KBM-7 (cell line): Measurements from ENCODE around the gene APOL4.
"Not testable (repeated sequence)": the region's sequence is repeated elsewhere in the genome, so short reads cannot be mapped to it uniquely, and the experiment has no call there.

Experiments used
- DNase-seq: peaks from one replicate; pipeline ENCODE4 v3.0.0-alpha.2; 2015
- in situ Hi-C: fragments of 300-500 bp; cut with MboI; formaldehyde crosslinking; loops from 2 replicates; pipeline ENCODE4 v1.14.3; 2020; ENCODE audit warnings: low sequenced_read_pairs, low pct_unique_long_range_greater_than_20kb, mixed read lengths

APOL4 gene

DNA sequence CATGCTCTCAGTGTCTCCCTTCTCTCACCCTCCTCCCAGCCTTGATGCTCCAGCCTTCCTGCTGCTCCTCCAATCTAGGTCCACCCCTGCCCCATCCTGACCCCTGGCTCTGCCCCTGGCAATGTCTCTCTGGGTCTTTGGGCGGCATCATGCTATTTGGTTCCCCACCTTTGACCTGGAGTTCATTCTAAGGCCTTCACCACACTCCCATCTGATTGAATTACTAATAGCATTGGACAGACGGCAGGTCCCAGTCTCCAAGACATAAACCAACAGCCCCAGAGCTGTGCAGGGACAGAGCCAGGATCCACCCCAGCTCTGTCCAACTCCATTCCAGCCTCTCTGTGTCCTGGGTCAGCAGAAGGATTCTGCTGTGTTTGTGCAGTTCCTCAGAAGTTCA is 7.2 kb downstream of the APOL4 start:
- in situ Hi-C loops: loop anchor here (25.0 kb wide), 1 partner anchor 293 kb away; the partner anchor contains the start of gene TXN2
- no peak for DNase-seq

DNA sequence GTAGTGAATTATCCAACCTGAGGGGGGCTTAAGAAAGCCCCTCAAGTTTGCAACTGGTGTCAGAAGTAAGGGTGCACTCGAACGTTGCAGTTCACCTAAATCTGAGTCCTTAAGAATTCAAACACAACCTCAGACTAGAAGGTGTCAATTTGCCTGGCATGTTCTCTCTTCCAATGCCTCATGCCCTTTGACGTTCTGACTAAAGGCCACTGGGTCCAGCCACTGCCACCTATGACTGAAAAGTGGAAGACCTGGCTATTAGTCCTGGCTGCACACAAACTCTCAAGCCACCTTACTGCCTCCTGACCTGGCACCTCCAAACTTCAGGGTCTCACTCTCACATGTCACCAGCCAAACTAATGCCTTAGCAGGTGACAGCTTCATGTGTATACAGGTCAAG is 8.0 kb downstream of the APOL4 start:
- in situ Hi-C loops: loop anchor here (25.0 kb wide), 1 partner anchor 294 kb away; the partner anchor contains the start of gene TXN2
- no peak for DNase-seq

DNA sequence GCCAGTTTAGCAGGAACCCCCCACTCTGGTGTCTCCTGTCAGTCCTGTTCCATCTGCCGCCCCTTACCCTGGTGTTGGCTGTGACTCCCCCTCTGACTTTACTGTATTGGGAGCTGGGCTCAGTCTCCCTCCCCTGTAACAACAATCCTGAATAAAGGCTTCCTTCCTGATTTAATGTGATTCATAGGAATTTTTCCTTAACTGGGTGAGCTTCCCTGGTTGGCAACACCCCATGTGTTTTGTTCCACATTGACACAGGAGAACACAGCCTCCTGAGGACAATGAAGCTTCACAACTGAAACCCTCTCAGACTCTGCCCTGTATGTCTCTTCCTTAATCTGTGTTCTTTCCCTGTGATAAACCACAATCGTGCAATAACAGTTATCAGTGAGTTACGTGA is 8.4 kb downstream of the APOL4 start:
- DNase-seq: no peak
- in situ Hi-C loops: loop anchor here (25.0 kb wide), 1 partner anchor 294 kb away; the partner anchor contains the start of gene TXN2

DNA sequence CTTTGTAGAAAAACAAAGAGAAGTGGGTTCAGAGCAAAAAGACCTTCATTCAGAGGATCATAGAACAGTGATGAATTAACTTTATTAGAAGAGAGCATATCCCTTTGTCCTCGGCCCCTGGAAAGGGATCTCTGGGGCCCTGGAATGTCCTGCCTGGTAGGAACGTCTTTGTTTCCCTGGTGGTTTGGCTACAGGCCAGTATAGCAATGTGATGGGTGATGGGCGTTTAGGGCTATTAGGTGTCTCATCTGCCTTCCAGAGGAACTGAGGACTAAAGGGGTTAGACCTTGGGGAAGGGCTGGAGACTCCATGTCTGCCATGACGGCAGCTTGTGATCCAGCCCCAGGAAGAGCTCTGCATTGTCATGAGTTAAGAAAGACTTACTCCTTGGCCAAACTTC is 9.1 kb downstream of the APOL4 start:
- in situ Hi-C loops: loop anchor here (25.0 kb wide), 1 partner anchor 295 kb away; the partner anchor contains the start of gene TXN2
- DNase-seq: no peak

DNA sequence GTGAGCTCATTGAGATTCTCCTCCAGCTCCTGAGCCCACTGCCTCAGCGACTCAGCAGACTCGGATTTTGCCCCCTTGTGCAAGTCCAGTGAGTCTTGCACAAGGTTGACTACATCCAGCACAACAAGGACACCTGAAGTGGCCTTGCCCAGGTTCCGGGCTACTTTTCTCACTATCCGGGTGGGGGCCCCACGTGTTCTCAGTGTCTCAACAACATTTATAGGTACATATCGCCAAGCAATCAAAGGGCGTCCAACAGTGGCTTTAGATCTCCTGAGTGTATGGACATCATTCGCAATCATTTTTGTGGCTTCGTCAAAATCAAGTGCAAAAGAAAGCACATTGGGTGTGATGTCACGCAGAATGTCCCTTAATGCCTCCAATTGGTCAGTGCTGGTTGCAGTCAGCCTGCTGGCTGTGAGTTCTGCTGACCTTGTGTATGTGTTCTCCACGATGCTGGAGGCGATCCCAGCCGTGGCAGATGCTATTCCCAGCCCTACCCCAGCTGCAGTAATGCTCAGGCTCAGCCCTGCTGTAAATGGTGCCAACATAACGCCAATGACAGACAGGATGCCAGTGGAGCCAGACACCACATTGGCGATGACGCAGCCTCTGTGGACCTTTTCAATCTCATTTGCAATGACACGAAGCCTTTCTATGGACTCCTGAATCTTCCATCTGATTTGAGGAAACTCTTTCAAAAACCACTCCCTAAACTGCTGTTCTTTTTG is 10.3 kb downstream of the APOL4 start:
- in situ Hi-C loops: loop anchor here (25.0 kb wide), 1 partner anchor 296 kb away; the partner anchor contains the start of gene TXN2
- no peak for DNase-seq

DNA sequence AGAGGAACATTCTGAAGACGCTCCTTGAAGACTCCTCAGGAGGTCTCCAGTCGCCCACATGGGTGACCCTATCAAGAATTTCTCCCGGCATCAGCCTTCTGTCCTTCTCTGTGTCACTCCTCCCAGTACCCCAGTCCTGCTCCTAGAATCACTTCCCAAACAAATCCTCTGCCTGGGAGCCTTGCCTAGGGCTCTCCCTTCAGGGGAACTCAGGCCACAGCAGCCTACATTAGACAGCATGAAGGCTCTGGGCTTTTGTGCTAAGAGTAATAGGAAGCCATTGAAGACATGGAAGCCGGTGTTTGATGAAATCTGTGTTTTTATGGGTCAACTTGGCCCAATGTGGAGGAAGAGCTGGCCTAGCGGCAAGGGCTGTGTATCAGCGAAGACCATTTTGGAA is 13.7 kb downstream of the APOL4 start:
- DNase-seq: not testable (repeated sequence)
- in situ Hi-C loops: loop anchor here (25.0 kb wide), 1 partner anchor 299 kb away; the partner anchor contains the start of gene TXN2

DNA sequence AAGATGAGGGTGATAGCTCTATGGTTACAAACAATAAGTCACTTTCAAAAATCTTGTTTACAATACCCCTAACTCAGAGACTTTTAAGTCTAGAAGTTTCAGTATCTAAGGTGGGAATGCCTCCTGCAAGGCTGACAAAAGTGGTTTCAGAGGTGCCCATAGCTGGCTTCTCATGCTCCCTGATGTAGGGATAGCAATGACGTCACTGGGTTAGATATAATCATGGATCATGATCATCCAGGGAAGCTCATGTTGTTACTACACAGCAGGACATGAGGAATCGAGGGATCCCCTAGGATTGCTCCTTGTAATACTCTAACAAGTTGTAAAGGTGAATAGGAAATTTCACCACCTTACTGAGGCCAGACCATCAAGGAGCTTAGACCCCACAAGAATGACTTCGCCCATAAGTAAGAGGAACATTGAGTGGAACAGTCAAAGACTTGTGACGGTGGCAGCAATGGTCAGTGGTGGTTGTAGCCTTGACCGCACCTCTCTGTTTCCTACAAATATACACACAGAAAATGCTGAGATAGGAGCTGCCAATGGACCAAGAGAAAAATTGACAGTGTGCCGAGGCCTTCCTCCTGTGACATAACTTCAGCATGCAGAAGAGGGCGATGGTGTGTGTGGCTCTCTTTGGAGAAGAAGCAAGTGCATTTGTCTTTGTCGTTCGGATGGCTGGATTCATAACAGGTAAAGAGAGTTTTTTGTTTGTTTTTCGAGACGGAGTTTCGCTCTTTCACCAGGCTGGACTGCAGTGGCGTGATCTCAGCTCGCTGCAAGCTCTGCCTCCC is 15.6 kb downstream of the APOL4 start:
- in situ Hi-C loops: loop anchor here (25.0 kb wide), 1 partner anchor 301 kb away; the partner anchor contains the start of gene TXN2
- DNase-seq: no peak

DNA sequence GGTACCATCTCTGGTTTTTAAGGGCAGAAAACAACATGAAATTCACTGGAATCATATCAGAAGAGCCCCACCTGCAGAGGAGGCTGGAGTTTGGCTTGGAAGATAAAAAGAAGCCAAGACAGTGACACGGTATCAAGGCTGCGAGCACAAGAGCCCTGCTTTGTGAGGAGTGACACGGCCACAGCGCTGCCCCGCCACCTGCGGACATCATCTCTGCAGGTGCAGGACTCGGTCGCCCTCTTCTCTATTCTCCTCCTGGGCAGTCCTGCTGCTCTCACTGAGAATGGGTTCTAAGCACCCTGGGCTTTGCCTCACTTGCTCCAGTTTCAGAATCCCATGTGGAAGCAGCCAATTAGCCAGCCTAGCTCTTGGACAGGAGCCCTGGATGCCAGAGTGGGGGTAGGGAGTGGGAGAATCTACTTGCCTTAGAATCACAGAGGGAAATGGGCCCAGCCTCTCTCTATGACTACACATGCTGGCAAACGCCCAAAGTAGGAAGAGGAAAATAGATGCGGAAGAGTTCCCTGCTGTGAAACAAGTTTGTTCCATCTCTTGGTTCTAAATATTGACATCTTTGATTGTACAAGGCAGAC is 17.1 kb downstream of the APOL4 start:
- in situ Hi-C loops: loop anchor here (25.0 kb wide), 1 partner anchor 303 kb away; the partner anchor contains the start of gene TXN2
- DNase-seq: no peak

DNA sequence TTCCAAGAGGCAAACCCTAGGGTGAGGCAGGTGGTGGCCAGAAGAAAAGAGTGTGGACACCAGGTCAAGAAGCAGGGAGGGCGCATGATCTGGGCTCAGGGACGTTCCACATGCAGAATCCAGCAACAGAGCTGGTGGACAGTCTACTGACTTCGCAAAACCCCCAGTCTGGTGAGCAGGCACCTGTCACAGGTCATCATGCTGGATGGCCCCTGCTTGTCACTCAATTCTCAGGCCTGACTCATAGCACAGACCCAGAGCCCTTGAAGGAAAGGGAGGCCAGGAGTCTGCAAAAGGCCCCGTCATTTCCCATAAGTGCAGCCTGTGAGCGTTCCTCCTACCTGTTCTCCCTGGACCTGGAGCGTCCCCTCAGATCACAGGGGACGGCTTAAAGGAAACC is 18.2 kb downstream of the APOL4 start:
- in situ Hi-C loops: loop anchor here (25.0 kb wide), 1 partner anchor 304 kb away; the partner anchor contains the start of gene TXN2
- no peak for DNase-seq

DNA sequence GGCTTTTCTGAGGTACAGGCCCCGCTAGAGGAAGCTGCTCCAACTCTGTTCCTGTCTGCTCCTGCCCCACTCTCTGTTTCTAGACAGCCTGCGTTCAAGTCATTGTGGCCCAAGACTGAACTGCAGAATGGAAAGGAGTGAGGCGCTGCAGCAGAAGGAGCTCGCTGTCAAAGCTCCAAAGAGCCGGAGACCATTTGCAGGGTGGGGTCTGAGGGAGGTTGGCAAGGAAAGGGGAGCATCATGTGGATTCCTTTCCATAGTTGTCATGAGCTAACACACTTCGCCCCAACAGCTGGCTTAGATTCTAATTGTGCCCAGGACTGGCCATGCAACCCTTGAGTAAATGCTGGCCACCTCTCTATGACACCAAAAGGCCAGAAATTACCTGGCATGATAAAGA is 18.8 kb downstream of the APOL4 start:
- in situ Hi-C loops: loop anchor here (25.0 kb wide), 1 partner anchor 304 kb away; the partner anchor contains the start of gene TXN2
- DNase-seq: no peak

DNA sequence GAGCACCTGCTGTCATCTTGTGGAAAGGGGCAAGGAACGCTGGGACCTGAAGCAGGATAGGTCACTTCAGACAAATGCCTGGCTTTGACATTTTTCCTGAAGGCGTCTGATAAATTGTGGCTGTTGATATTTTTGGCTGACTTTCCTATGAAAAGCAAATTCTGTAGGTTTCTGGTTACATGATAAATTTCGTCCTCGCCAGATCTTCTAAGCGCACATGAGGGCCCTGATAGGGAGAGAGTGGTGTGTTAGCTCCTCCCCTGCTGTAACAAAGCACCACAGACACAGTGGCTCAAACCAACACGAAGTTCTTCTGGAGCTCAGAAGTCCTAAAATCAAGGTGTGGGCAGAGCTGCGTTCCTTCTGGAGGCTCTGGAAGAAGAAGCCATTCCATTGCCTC is 19.6 kb downstream of the APOL4 start:
- no peak for DNase-seq
- in situ Hi-C loops: loop anchor here (25.0 kb wide), 1 partner anchor 305 kb away; the partner anchor contains the start of gene TXN2

DNA sequence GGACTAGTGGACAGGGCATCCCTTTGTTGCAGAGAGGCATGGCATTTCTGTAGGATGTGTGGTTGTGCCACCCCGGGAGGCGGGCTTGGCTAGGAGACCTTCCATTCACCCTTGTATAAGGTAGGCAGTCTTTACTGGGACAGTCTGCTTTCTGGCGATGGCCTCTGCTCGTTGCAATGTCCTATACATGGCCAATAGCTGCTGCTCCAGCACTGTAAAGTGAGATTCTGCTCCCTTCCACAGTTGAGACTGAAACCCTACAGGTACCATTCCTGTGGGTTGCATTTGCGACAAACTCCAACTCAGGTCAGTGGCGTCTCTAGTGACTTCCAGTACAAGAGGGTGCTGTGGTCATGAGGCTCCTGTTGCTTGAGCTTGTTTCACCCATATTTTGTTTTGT is 20.7 kb downstream of the APOL4 start:
- in situ Hi-C loops: loop anchor here (25.0 kb wide), 1 partner anchor 306 kb away; the partner anchor contains the start of gene TXN2
- DNase-seq: no peak

DNA sequence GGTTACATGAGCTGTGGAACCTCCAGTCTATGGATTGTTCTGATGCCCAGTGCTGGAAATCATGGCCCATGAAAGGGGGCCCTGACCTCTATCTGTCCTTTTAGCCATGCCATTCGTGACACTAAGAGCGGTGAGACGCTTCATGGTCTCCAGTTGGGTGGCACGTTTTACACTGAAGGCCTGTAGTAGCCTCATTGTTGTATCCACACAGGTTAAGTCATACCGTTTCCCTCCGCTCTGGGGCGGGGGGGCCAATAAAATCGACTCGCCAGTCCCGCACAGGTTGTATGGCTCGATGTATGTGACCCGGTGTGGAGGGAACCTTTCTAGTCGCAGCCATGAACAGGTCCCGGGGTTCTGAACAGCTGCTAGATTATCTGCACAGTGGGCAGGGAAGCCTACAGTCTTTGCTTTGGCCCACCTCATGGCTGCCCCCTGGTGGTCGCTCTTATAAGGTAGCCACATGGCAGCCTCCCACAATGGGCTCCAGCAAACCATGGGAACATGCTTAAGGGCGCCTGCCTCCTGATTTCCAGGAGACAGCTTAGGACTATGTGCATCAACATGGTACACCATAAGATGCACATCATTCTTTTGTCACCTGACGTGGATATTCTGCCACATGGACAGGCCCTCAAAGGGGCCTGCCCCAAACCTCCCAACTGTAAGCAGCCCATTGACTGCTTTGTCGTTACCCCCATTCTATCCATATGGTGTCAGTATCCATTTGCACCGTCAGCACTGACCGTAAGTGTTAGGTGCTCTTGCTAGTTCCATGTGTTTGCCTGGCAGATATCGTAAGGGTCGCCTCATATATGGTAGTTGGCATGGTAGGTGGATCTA is 21.4 kb downstream of the APOL4 start:
- in situ Hi-C loops: loop anchor here (25.0 kb wide), 1 partner anchor 307 kb away; the partner anchor contains the start of gene TXN2
- DNase-seq: peak; percentile 74

DNA sequence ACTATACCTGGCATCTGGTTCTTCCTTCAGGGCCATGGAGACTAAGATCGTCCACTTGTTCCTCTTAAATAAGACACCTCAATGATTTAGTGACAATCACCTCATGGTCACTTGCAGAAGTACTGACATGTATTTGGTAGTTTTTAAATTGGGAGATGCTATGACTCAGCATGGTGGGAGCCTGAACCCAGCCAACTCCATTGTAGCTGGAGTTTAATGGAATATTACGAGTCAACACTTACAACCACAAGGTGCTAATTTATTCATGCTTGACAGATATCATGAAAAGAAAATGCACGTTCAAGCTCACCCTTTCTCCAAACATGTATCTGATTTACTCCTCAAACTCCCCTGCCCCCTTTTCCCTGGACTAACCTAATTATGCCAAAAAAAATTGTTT is 24.4 kb downstream of the APOL4 start:
- no peak for DNase-seq
- in situ Hi-C loops: loop anchor here (25.0 kb wide), 1 partner anchor 310 kb away; the partner anchor contains the start of gene TXN2

DNA sequence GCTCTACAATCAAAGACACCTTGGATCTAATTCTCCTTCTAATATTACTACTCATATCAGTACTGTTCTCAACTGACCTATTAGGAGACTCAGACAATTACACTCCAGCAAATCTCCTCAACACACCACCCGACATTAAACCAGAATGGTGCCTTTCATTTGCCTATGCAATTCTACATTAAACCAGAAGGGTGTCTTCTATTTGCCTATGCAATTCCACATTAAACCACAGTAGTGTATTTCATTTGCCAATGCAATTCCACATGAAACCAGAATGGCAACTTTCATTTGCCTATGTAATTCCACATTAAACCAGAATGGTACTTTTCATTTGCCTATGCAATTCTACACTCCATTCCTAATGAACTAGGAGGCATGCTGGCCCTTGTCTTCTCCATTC is 25.7 kb downstream of the APOL4 start:
- in situ Hi-C loops: loop anchor here (25.0 kb wide), 1 partner anchor 311 kb away; the partner anchor contains the start of gene TXN2

DNA sequence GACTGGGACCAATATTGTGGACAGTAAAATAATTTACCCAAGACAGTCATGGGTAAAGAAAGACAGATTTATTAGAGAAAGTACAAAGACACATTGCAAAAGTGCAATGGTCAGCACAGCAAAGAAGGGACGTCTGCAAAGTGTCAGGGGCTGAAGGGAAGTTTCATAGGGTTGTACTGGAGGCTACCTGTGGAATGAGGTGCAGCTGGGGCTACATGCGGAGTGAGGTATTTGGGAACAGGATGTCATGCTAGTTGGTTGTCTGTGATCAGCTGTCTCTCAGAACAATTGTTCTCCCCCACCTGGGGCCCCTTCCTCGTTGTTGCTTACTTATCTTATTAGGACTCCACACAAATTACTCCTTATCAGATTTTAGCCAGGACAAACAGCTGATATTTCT is 29.7 kb downstream of the APOL4 start:
- DNase-seq: no peak
- in situ Hi-C loops: no loop called here

More for the DNA sequence above, 25.7 kb downstream of the APOL4 start:
- no peak for DNase-seq

DNA sequence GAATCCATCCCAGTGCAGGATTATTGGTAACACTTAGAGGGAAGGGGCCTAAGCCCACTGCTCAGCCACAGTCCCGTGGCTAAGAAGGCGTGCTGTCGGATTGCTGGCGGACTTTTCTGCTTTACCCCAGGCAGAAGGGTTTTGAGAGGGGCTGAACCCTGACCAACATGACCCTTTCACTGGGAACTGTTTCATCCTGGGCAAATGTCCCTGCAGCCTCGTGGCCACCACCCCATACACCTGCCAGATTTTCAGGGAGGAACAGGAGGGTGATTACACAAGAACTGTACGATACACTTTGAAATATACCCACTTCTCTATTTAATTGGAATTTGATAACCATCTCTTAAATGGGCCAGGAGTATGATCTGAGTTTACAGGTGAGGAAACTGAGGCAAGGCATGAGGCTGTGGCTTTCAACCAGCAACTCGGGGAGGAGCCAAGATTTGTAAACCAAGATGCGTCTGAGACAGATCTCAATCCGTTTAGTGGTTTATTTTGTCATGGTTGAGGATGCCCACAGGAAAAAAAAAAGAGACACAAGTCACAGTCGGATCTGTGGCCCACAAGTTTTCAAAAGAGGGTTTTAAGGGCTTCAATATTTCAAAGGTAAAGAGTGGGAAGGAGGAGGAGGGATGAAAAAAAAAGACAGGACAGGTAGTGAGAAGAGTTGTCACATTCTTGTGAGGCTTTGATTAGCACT is 34.9 kb downstream of the APOL4 start:
- no peak for DNase-seq

DNA sequence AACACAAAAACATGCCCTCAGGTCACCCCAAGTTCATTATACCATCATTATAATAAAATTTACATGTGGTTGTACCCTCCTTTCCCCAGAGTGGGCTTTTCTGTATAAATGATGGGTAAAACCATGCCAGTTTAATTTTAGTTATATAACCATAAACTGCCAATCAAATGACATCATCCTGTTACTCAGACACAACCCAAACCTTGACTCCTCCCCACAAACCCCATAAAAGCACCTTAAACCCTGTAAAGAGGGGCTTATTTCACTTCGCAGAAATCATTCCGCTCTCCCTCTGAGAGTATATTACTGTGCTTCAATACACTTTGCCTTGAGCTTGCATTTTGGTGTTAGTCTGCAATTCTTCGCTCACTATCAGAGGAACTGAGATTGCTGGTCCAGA is 35.5 kb downstream of the APOL4 start:
- in situ Hi-C loops: no loop called here
- no peak for DNase-seq

More for the DNA sequence above, 34.9 kb downstream of the APOL4 start:
- in situ Hi-C loops: no loop called here
